GM12892 (cell line): ENCODE results near the gene ADPRS.

Experiments
- POLR2A ChIP-seq: IDR thresholded peaks from 2 replicates; pipeline ENCODE4 v1.6.1; 2011; ENCODE audit warnings: low read depth, low read length, control low read depth
- POLR2AphosphoS5 ChIP-seq: IDR thresholded peaks from 2 replicates; pipeline ENCODE4 v1.6.1; 2011; ENCODE audit warnings: low read depth, low read length, control low read depth
- TAF1 ChIP-seq: IDR thresholded peaks from 2 replicates; pipeline ENCODE4 v1.6.1; 2011; ENCODE audit warnings: low read depth, mild to moderate bottlenecking, control low read depth, low read length, borderline replicate concordance

DNA sequence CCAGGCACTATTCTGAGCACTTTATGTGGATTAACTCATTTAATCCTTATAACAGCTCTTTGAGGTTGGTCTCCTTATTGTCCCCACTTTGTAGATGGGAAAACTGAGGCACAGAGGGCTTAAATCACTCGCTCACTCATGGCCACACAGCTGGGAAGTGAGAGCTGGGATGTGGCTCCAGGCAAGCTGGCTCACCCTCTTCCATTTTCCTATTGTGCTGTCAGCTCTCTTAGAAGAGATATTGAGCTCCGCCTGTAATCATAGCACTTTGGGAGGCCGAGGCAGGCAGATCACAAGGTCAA is 40.2 kb downstream of the ADPRS start:
- TF ChIP-seq POLR2A: no peak
- TF ChIP-seq TAF1: no peak
- TF ChIP-seq POLR2AphosphoS5: no peak
